ENCODE data around the gene MEIS3. TPM values are rescaled to one million over a fixed set of nuclear protein-coding genes. Genes with fewer than 3 reads are reported as not detected.

Gene MEIS3
- total RNA-seq (10 to 100 TPM; 13.3 to 30.6 (median 18.7) TPM), polyA plus RNA-seq (10 to 100 TPM in 1 of 2 donors, 1 to 10 TPM in 1; 7.2 to 18.6 TPM)
- long read RNA-seq, donor 1, partial matches to known transcripts = 2 of 5 reads
- long read RNA-seq, donor 1, other reads (novel, unspliced or antisense) = 2 of 5 reads
- long read RNA-seq, donor 2, partial matches to known transcripts = 0 of 1 reads
- long read RNA-seq, donor 2, other reads (novel, unspliced or antisense) = 0 of 1 reads
- long read RNA-seq, donor 3, transcript MEIS3-204 (13 exons, 1,715 nt) = major isoform, 9 of 27 reads
- long read RNA-seq, donor 3, partial matches to known transcripts = 10 of 27 reads
- long read RNA-seq, donor 3, other reads (novel, unspliced or antisense) = 3 of 27 reads

DNA sequence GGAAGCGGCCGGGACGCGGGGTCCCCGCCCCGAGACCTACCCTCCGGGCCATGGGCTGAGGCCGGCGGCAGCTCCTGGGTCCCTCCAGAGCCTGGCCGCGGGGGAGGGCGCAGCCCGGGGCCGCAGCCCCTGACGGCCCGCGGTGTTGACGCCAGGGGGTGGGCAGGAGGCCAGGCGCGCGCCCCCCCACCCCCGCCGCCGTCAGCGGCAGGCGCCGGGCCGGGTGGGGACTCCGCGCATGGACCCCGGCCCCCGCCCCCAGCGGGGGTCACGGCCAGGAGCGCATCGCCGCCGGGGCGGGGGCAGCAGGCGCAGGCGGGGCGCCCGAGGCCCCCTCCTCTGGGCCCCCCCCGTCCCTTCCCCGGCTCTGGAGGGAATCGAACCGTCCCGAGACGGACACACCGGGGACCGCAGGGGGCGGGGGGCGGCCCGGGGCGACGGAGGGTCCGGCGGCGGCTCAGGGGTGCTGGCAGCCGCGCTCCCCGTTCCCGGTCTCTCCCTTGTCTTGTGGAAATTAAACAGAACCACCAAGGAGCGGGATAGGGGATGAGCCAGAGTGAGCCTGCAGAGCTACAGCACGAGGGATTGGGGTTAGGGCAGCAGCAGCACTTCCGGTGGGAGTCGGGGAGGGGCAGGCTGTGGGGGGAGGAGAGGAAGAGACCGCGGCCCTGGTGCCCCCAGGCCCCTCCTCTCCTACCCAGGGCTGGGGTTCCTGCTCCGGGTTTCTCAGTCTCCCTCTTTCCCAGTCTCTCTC lies at the start of gene MEIS3:
Gene MEIS3, minus strand, starts transcription at position 498 of the 754 bp plus-strand sequence. Its CDS starts 446 bp downstream, at position 52.
- 1% methylated on average over 10 to 68 of the region's 70 CpGs for WGBS, 3 donors
- H3K36me3 ChIP-seq = no peaks in the 10 kb centered on the region
- peaks cover 3% of the 10 kb centered on the region for H3K4me1 ChIP-seq (ENCODE audit: insufficient read depth)
- TF ChIP-seq, protein P1, sequence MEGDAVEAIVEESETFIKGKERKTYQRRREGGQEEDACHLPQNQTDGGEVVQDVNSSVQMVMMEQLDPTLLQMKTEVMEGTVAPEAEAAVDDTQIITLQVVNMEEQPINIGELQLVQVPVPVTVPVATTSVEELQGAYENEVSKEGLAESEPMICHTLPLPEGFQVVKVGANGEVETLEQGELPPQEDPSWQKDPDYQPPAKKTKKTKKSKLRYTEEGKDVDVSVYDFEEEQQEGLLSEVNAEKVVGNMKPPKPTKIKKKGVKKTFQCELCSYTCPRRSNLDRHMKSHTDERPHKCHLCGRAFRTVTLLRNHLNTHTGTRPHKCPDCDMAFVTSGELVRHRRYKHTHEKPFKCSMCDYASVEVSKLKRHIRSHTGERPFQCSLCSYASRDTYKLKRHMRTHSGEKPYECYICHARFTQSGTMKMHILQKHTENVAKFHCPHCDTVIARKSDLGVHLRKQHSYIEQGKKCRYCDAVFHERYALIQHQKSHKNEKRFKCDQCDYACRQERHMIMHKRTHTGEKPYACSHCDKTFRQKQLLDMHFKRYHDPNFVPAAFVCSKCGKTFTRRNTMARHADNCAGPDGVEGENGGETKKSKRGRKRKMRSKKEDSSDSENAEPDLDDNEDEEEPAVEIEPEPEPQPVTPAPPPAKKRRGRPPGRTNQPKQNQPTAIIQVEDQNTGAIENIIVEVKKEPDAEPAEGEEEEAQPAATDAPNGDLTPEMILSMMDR (IDR thresholded peaks at IDR 0.05) = no peak
- no peak for TF ChIP-seq POLR2A (IDR thresholded peaks at IDR 0.05)
- TF ChIP-seq EP300 (IDR thresholded peaks at IDR 0.05) = no peak
- DNase-seq = peak in 3 of 5 donors; percentile 44 to 64 (median 51)
- no peaks in the 10 kb centered on the region for H3K9me3 ChIP-seq
- peak within 1 kb of the TSS; percentile 71 for H3K4me3 ChIP-seq
- no peaks in the 10 kb centered on the region for H3K27me3 ChIP-seq
- peak within 1 kb of the TSS in 1 of 2 donors; percentile 75 for H3K27ac ChIP-seq
- intact Hi-C loops (cut with DNase I) = loop anchor here in 1 of 4 donors (10.0 kb wide), 1 partner anchor 114 kb away; the partner anchor contains the start of gene C5AR1

DNA sequence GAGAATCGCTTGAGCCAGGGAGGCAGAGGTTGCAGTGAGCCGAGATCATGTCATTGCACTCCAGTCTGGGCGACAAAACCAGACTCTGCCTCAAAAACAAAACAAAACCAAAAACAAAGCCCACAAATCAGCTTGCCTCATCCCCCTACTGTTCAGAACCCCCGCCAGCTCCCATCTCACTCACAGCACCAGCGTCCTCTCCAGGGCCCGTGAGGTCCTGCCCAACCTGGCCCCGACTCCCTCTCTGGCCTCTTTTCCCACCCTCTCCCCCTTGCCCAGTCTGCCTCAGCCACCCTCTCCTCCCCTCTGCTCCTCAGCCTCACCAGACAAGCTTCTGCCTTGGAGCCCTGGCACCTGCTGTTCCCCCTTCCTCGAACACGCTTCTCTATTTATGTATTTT lies 48.6 kb upstream of the MEIS3 start:
- Histone ChIP-seq H3K9me3 (no peaks in the 10 kb centered on the region), H3K4me3 (no peak overlapping the region), H3K4me1 (ENCODE audit: insufficient read depth) (no peaks in the 10 kb centered on the region), H3K36me3 (no peaks in the 10 kb centered on the region), H3K27me3 (peaks cover 2% of the 10 kb centered on the region), H3K27ac (no peak overlapping the region)
- intact Hi-C loops (cut with DNase I) = no loop called here
- TF ChIP-seq EP300 (IDR thresholded peaks at IDR 0.05) = no peak
- DNase-seq = no peak
- WGBS, 3 donors = 21 to 30% (median 21%) methylated on average over 9 of the region's 9 CpGs

DNA sequence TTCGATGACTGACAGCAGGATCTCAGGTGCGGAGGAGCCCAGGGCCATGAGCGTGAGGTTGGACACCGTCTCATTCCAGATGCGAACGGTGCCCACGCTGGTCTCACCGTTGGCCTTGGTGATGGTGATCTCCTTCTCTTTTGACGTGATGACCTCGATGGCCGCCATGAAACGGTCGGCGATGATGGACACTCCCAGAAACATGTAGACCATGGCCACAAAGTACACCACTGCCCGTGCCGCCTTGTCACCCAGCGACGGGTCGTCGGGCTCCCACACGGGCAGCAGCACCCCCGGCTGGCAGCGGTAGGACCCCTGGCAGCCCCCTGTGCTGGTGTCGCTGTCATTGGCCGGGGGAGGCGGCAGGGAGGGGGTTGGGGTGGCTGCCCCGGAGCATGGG lies 46.6 kb upstream of the MEIS3 start:
- no peaks in the 10 kb centered on the region for H3K27me3 ChIP-seq
- intact Hi-C loops (cut with DNase I) = no loop called here

DNA sequence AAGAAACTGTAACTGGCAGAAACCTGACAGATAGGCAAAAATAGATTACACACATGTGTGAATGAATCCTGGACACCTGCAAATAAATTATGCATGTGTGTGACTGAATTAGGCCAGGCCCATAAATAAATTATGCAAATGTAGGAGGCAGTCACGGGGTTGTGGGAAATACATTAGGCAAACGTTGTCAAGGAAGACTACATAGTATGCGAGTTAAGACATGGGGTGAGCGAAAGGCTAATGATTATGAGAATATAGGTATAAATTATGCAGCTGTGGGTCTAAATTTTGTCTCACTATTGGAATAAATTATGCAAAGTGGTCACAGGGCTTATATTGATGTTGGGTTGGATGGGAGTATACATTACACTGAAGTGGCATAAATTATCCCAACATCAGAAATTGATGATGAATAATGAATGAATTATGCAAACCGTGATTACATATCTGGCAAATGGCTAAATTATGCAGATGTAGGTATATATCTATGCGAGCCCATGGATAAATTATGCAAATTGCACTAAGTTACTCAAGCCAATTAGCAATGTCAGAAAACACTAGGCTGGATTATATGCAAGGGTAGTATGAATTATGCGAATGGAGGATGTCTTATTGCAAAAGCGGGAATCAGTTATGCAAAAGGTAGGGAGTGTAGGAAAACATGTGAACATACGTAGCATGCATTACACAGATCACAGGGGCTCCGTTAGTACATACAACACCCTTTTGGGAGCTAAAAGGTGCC lies 45.5 kb upstream of the MEIS3 start:
- peaks cover 2% of the 10 kb centered on the region for H3K27me3 ChIP-seq
- TF ChIP-seq POLR2A (IDR thresholded peaks at IDR 0.05) = no peak
- no peak for TF ChIP-seq EP300 (IDR thresholded peaks at IDR 0.05)
- TF ChIP-seq, protein P1 (IDR thresholded peaks at IDR 0.05) = no peak
- WGBS, 3 donors = 68 to 69% (median 68%) methylated on average over 10 of the region's 10 CpGs
- H3K4me3 ChIP-seq = no peak overlapping the region
- no peaks in the 10 kb centered on the region for H3K36me3 ChIP-seq
- H3K4me1 ChIP-seq (ENCODE audit: insufficient read depth) = no peaks in the 10 kb centered on the region
- no peak for DNase-seq
- no peak overlapping the region for H3K27ac ChIP-seq
- H3K9me3 ChIP-seq = no peaks in the 10 kb centered on the region
- intact Hi-C loops (cut with DNase I) = no loop called here

More for the DNA sequence above, 46.6 kb upstream of the MEIS3 start:
- WGBS, 3 donors = 79 to 82% (median 81%) methylated on average over 27 of the region's 27 CpGs
- no peak for DNase-seq
- H3K9me3 ChIP-seq = no peaks in the 10 kb centered on the region
- no peak for TF ChIP-seq POLR2A (IDR thresholded peaks at IDR 0.05)
- no peak for TF ChIP-seq EP300 (IDR thresholded peaks at IDR 0.05)
- TF ChIP-seq, protein P1 (IDR thresholded peaks at IDR 0.05) = no peak
- no peak overlapping the region for H3K27ac ChIP-seq
- H3K36me3 ChIP-seq = no peaks in the 10 kb centered on the region
- H3K4me1 ChIP-seq (ENCODE audit: insufficient read depth) = no peaks in the 10 kb centered on the region
- no peak overlapping the region for H3K4me3 ChIP-seq

All from ovary (tissue), 10 donors.